HCT116 (cell line): Measurements from ENCODE around the gene CAPN1. TPM values are rescaled to one million over a fixed set of nuclear protein-coding genes. Genes with fewer than 3 reads are reported as not detected.

Experiments used
- ATAC-seq: fragments of 200-7000 bp; cut with Tn5 transposase; 2 replicates; pipeline ENCODE4 v1.9.1; 2020; ENCODE audit warnings: mild to moderate bottlenecking, moderate library complexity
- BruUV-seq: library from RNA; stranded (reverse); fragments of 400-500 nt; replicated peaks from 2 replicates; lab custom pipeline; 2021; lab: Mats Ljungman, UMichigan
- CTCF ChIA-PET: fragments of 300-600 bp; sonication (Branson Sonifier 250); formaldehyde crosslinking; loops from one replicate; lab custom pipeline; 2021; ENCODE audit warnings: antibody characterized with exemption; lab: Charles Lee
- POLR2A ChIA-PET: fragments of 300-600, 350-600 bp; sonication (Branson Sonifier 250); formaldehyde crosslinking; loops from one replicate; lab custom pipeline; 2021; ENCODE audit warnings: antibody characterized with exemption; lab: Charles Lee
- RAD21 ChIA-PET, 2 experiments: fragments of 300-600 bp; sonication (Branson Sonifier 250); formaldehyde crosslinking; loops; one replicate each; lab custom pipeline; 2023; ENCODE audit warnings: low total read pairs in 2 of 2; ENCODE audit not compliant: uncharacterized antibody in 2 of 2, unreplicated experiment in 2 of 2, low non-redundant PET in 1 of 2; lab: Charles Lee
- DNase-seq: peaks from one replicate; pipeline ENCODE4 v3.0.0-alpha.2; 2010; ENCODE audit warnings: low read depth, low spot score
- H2AFZ ChIP-seq: fragments of 200-600 bp; shearing (Covaris generic), sonication (generic); 2 replicates; pipeline ENCODE4 v1.6.1; 2017; ENCODE audit warnings: low read depth, mixed run types, mixed read lengths, antibody characterized with exemption, low read length; ENCODE audit not compliant: poor library complexity, severe bottlenecking
- H3K27ac ChIP-seq: 2 replicates; pipeline ENCODE4 v1.5.1; 2012; ENCODE audit warnings: low read depth, low read length
- H3K27me3 ChIP-seq: fragments of 200-600 bp; sonication (generic); 2 replicates; pipeline ENCODE4 v1.6.1; 2016; ENCODE audit warnings: mixed run types, low read length, mixed read lengths; ENCODE audit not compliant: insufficient read depth
- H3K36me3 ChIP-seq, 2 experiments: fragments of 200-500 bp in 1 of 2; fragments of 200-600 bp in 1 of 2; sonication (Bioruptor generic) in 1 of 2; sonication (generic) in 1 of 2; 2 replicates each; pipeline versions ENCODE4 v1.5.1 to v1.6.1; 2014 to 2016; ENCODE audit warnings: low read length in 2 of 2, inconsistent platforms in 1 of 2, mixed read lengths in 1 of 2, mixed run types in 1 of 2; ENCODE audit not compliant: insufficient read depth in 2 of 2, control insufficient read depth in 1 of 2
- H3K4me1 ChIP-seq, 2 experiments: fragments of 200-600 bp in 1 of 2; sonication (generic) in 1 of 2; 2 replicates each; pipeline versions ENCODE4 v1.5.1 to v1.6.1; 2012 to 2017; ENCODE audit warnings: low read length in 2 of 2, inconsistent platforms in 1 of 2, mild to moderate bottlenecking in 1 of 2, mixed read lengths in 1 of 2, mixed run types in 1 of 2, moderate library complexity in 1 of 2; ENCODE audit not compliant: insufficient read depth in 2 of 2, control insufficient read depth in 1 of 2
- H3K4me2 ChIP-seq: fragments of 200-600 bp; sonication (generic); 2 replicates; pipeline ENCODE4 v1.6.1; 2017; ENCODE audit warnings: mixed run types, low read length, mixed read lengths
- H3K4me3 ChIP-seq, 2 experiments: fragments of 200-600 bp in 1 of 2; sonication (generic) in 1 of 2; replicated peaks in 1 of 2; 2 replicates each; pipeline ENCODE4 v1.5.1; 2011 to 2016; ENCODE audit warnings: low read length in 2 of 2, control low read depth in 1 of 2, low read depth in 1 of 2, mild to moderate bottlenecking in 1 of 2, mixed read lengths in 1 of 2, mixed run types in 1 of 2
- H3K79me2 ChIP-seq: fragments of 200-600 bp; sonication (generic); 2 replicates; pipeline ENCODE4 v1.6.1; 2017; ENCODE audit warnings: mild to moderate bottlenecking, mixed run types, low read length, moderate library complexity, mixed read lengths; ENCODE audit not compliant: insufficient read depth
- H3K9ac ChIP-seq: fragments of 200-600 bp; sonication (generic); 2 replicates; pipeline ENCODE4 v1.6.1; 2016; ENCODE audit warnings: low read length, mixed read lengths
- H3K9me2 ChIP-seq: fragments of 200-600 bp; sonication (generic), shearing (Covaris generic); 2 replicates; pipeline ENCODE4 v1.6.1; 2017; ENCODE audit warnings: mixed run types, mild to moderate bottlenecking, moderate library complexity; ENCODE audit not compliant: insufficient read depth
- H3K9me3 ChIP-seq, 2 experiments: fragments of 200-500 bp in 1 of 2; fragments of 200-600 bp in 1 of 2; sonication (Bioruptor generic) in 1 of 2; sonication (generic) in 1 of 2; 2 replicates each; pipeline ENCODE4 v1.6.1; 2014 to 2017; ENCODE audit warnings: low read length in 2 of 2, mixed read lengths in 2 of 2, inconsistent platforms in 1 of 2, low read depth in 1 of 2, mild to moderate bottlenecking in 1 of 2, mixed run types in 1 of 2, moderate library complexity in 1 of 2; ENCODE audit not compliant: control insufficient read depth in 1 of 2, insufficient read depth in 1 of 2
- H4K20me1 ChIP-seq: fragments of 200-600 bp; sonication (generic), shearing (Covaris generic); 2 replicates; pipeline ENCODE4 v1.6.1; 2017; ENCODE audit warnings: mixed run types, mild to moderate bottlenecking, moderate library complexity; ENCODE audit not compliant: insufficient read depth
- CEBPB ChIP-seq: IDR thresholded peaks from 2 replicates; pipeline ENCODE4 v1.6.1; 2012; ENCODE audit warnings: low read depth
- CTCF ChIP-seq, 3 experiments: fragments of 200-600 bp in 1 of 3; sonication (generic) in 1 of 3; IDR thresholded peaks in 2 of 3; conservative IDR thresholded peaks in 1 of 3; 2 replicates each; pipeline ENCODE4 v1.5.1; 2012 to 2017; ENCODE audit warnings: low read depth in 2 of 3, low read length in 2 of 3, antibody characterized with exemption in 1 of 3, borderline replicate concordance in 1 of 3, control low read depth in 1 of 3, mild to moderate bottlenecking in 1 of 3, mixed read lengths in 1 of 3, mixed run types in 1 of 3, moderate library complexity in 1 of 3; ENCODE audit not compliant: insufficient read depth in 1 of 3
- MAX ChIP-seq: IDR thresholded peaks from 2 replicates; pipeline ENCODE4 v1.6.1; 2012
- POLR2AphosphoS5 ChIP-seq: IDR thresholded peaks from 2 replicates; pipeline ENCODE4 v1.6.1; 2011; ENCODE audit warnings: mild to moderate bottlenecking, low read depth, low read length, moderate library complexity
- RAD21 ChIP-seq: IDR thresholded peaks from 2 replicates; pipeline ENCODE4 v1.6.1; 2012; ENCODE audit warnings: low read depth, mild to moderate bottlenecking
- YY1 ChIP-seq: IDR thresholded peaks from 2 replicates; pipeline ENCODE4 v1.6.1; 2011; ENCODE audit warnings: low read length, low read depth, moderate library complexity, mild to moderate bottlenecking; ENCODE audit not compliant: insufficient replicate concordance; ENCODE audit errors: extremely low read depth
- intact Hi-C: fragments of 100-400 bp; cut with micrococcal nuclease; formaldehyde crosslinking; loops from 2 replicates; pipeline ENCODE4 v1.10.0; 2022
- total RNA-seq: library from RNA; stranded (reverse); gene quantifications from one replicate; pipeline ENCODE4 v1.2.1, GENCODE V29; 2021; ENCODE audit not compliant: unreplicated experiment

Gene CAPN1
- total RNA-seq, 1 experiment from 2014 or later, result 279 TPM

GRCh38 chr11:65251476-65251875, 69.7 kb downstream of the CAPN1 start:
- ChIA-PET POLR2A (no interaction called here), RAD21 (no interaction called here), CTCF (interaction anchor here (1.3 to 1.7 kb wide), 3 partner anchors 26 to 141 kb away, joined by 3 to 6 read pairs (median 4); no protein-coding TSS in a partner anchor)
- H3K79me2 ChIP-seq, result no peaks in the 10 kb centered on the region
- H3K36me3 ChIP-seq, result no peaks in the 10 kb centered on the region
- ATAC-seq, result no peak
- H4K20me1 ChIP-seq, result no peaks in the 10 kb centered on the region
- H3K27ac ChIP-seq, result no peak overlapping the region
- H3K4me3 ChIP-seq, result no peak overlapping the region
- H3K9me3 ChIP-seq, result no peaks in the 10 kb centered on the region
- no peak overlapping the region for H3K9ac ChIP-seq
- no peak for DNase-seq
- H3K27me3 ChIP-seq, result no peaks in the 10 kb centered on the region
- intact Hi-C loops, result loop anchor here (5.0 to 10.0 kb wide), 3 partner anchors 69 to 407 kb away; partner anchors contain the start of genes ARL2, CAPN1 and CDC42BPG
- no peak overlapping the region for H3K4me2 ChIP-seq
- no peak overlapping the region for H2AFZ ChIP-seq
- TF ChIP-seq MAX, result no peak
- TF ChIP-seq CEBPB, result no peak
- 0 out of 6 replicates have a peak, but pooled peaks of 1 of the 3 experiments have one; percentile 1 for TF ChIP-seq CTCF (IDR thresholded peaks at IDR 0.05 in 2 of 3, conservative IDR thresholded peaks at IDR 0.05 in 1 of 3; ENCODE audit: borderline replicate concordance in 1 of 3, insufficient read depth in 1 of 3, low read depth in 2 of 3, low read length in 2 of 3)
- no peak for TF ChIP-seq YY1
- no peak for TF ChIP-seq POLR2AphosphoS5
- TF ChIP-seq RAD21, result no peak
- TF ChIP-seq, all 23 proteins: peak for 1
- Histone ChIP-seq H3K9me2 (no peaks in the 10 kb centered on the region), H3K4me1 (peaks cover 3 to 6% of the 10 kb centered on the region in 2 experiments; a peak in 1 of 4 replicates)
- no TSS peak for BruUV-seq
